ENCODE results near the gene PXDN.

DNA sequence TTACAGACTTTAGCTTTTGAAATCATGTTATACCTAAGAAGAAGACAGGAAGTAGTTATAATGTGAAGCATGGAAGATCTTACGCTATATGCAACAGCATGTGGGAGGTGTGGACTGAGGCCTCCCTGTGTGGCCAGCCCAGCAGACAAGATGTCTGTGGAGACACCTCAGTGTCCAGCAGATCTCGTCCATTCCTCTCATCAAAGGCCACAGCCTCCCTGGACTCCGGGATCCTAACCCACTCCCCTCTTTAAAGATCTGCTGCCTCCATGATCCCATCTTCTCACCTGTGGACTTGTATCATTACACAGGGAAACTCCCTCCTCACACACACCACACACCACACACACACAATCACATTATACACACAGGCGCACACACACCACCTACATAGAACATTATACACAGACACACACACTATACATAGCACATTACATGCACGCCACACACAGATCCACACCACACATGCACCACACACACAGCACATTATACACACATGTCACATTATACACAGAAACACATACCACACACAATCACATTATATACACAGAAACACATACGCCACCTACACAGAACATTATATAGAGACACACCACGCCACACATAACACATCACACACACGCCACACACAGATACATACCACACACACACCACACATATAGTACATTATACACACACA lies 89.5 kb downstream of the PXDN start:
- TF ChIP-seq, protein P1, sequence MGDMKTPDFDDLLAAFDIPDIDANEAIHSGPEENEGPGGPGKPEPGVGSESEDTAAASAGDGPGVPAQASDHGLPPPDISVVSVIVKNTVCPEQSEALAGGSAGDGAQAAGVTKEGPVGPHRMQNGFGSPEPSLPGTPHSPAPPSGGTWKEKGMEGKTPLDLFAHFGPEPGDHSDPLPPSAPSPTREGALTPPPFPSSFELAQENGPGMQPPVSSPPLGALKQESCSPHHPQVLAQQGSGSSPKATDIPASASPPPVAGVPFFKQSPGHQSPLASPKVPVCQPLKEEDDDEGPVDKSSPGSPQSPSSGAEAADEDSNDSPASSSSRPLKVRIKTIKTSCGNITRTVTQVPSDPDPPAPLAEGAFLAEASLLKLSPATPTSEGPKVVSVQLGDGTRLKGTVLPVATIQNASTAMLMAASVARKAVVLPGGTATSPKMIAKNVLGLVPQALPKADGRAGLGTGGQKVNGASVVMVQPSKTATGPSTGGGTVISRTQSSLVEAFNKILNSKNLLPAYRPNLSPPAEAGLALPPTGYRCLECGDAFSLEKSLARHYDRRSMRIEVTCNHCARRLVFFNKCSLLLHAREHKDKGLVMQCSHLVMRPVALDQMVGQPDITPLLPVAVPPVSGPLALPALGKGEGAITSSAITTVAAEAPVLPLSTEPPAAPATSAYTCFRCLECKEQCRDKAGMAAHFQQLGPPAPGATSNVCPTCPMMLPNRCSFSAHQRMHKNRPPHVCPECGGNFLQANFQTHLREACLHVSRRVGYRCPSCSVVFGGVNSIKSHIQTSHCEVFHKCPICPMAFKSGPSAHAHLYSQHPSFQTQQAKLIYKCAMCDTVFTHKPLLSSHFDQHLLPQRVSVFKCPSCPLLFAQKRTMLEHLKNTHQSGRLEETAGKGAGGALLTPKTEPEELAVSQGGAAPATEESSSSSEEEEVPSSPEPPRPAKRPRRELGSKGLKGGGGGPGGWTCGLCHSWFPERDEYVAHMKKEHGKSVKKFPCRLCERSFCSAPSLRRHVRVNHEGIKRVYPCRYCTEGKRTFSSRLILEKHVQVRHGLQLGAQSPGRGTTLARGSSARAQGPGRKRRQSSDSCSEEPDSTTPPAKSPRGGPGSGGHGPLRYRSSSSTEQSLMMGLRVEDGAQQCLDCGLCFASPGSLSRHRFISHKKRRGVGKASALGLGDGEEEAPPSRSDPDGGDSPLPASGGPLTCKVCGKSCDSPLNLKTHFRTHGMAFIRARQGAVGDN (CRISPR knock-in tag; IDR thresholded peaks at IDR 0.05): no peak
- TF ChIP-seq, protein P2, sequence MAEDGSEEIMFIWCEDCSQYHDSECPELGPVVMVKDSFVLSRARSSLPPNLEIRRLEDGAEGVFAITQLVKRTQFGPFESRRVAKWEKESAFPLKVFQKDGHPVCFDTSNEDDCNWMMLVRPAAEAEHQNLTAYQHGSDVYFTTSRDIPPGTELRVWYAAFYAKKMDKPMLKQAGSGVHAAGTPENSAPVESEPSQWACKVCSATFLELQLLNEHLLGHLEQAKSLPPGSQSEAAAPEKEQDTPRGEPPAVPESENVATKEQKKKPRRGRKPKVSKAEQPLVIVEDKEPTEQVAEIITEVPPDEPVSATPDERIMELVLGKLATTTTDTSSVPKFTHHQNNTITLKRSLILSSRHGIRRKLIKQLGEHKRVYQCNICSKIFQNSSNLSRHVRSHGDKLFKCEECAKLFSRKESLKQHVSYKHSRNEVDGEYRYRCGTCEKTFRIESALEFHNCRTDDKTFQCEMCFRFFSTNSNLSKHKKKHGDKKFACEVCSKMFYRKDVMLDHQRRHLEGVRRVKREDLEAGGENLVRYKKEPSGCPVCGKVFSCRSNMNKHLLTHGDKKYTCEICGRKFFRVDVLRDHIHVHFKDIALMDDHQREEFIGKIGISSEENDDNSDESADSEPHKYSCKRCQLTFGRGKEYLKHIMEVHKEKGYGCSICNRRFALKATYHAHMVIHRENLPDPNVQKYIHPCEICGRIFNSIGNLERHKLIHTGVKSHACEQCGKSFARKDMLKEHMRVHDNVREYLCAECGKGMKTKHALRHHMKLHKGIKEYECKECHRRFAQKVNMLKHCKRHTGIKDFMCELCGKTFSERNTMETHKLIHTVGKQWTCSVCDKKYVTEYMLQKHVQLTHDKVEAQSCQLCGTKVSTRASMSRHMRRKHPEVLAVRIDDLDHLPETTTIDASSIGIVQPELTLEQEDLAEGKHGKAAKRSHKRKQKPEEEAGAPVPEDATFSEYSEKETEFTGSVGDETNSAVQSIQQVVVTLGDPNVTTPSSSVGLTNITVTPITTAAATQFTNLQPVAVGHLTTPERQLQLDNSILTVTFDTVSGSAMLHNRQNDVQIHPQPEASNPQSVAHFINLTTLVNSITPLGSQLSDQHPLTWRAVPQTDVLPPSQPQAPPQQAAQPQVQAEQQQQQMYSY (CRISPR knock-in tag; IDR thresholded peaks at IDR 0.05): no peak
- TF ChIP-seq TGIF2 (CRISPR knock-in tag; IDR thresholded peaks at IDR 0.05) (no peak), MXI1 (IDR thresholded peaks at IDR 0.05; ENCODE audit: borderline replicate concordance, low read depth, low read length) (no peak)
